Neural progenitor cell (in vitro differentiated cells): ENCODE measurements around the gene TC2N. TPM values are rescaled to one million over a fixed set of nuclear protein-coding genes. Genes with fewer than 3 reads are reported as not detected.
"Not testable (repeated sequence)": the region's sequence is repeated elsewhere in the genome, so short reads cannot be mapped to it uniquely, and the experiment has no call there.

Experiments
- DNase-seq: peaks from one replicate; pipeline ENCODE4 v3.0.0-alpha.2; 2016; ENCODE audit warnings: low spot score
- H2AFZ ChIP-seq: fragments of 200-600 bp; sonication (generic); replicated peaks from 2 replicates; pipeline ENCODE4 v1.6.1; 2016; ENCODE audit warnings: antibody characterized with exemption
- H3F3A ChIP-seq: fragments of 200-600 bp; sonication (generic); 2 replicates; pipeline ENCODE4 v1.6.1; 2016; ENCODE audit warnings: antibody characterized with exemption, low read depth
- H3K27ac ChIP-seq: fragments of 200-600 bp; sonication (generic); 2 replicates; pipeline ENCODE4 v1.5.1; 2016; ENCODE audit warnings: mild to moderate bottlenecking
- H3K27me3 ChIP-seq: fragments of 200-600 bp; sonication (generic); 2 replicates; pipeline ENCODE4 v1.6.1; 2016; ENCODE audit warnings: mild to moderate bottlenecking, moderate library complexity
- H3K36me3 ChIP-seq: fragments of 200-600 bp; sonication (generic); 2 replicates; pipeline ENCODE4 v1.5.1; 2016
- H3K4me1 ChIP-seq: fragments of 200-600 bp; sonication (generic); 2 replicates; pipeline ENCODE4 v1.6.1; 2016; ENCODE audit warnings: mixed run types
- H3K4me2 ChIP-seq: fragments of 200-600 bp; sonication (generic); 2 replicates; pipeline ENCODE4 v1.6.1; 2016
- H3K4me3 ChIP-seq: fragments of 200-600 bp; sonication (generic); 2 replicates; pipeline ENCODE4 v1.5.1; 2016
- H3K79me2 ChIP-seq: fragments of 200-600 bp; sonication (generic); 2 replicates; pipeline ENCODE4 v1.6.1; 2016; ENCODE audit warnings: low read depth
- H3K9ac ChIP-seq: fragments of 200-600 bp; sonication (generic); 2 replicates; pipeline ENCODE4 v1.6.1; 2016
- H3K9me3 ChIP-seq: fragments of 200-600 bp; sonication (generic); 2 replicates; pipeline ENCODE4 v1.5.1; 2016; ENCODE audit warnings: low read depth
- H4K20me1 ChIP-seq: fragments of 200-600 bp; sonication (generic); 2 replicates; pipeline ENCODE4 v1.6.1; 2016; ENCODE audit warnings: low read depth
- H3K27ac Mint-ChIP-seq: 3 replicates; pipeline ENCODE4 v1.8.0; 2021; ENCODE audit warnings: mixed read lengths
- H3K27me3 Mint-ChIP-seq: 2 replicates; pipeline ENCODE4 v1.8.0; 2022; ENCODE audit warnings: low read depth, mild to moderate bottlenecking, inconsistent platforms, moderate library complexity, mixed read lengths; ENCODE audit not compliant: insufficient read depth
- H3K36me3 Mint-ChIP-seq: 3 replicates; pipeline ENCODE4 v1.8.0; 2021; ENCODE audit warnings: mixed read lengths
- H3K4me1 Mint-ChIP-seq: 3 replicates; pipeline ENCODE4 v1.8.0; 2021; ENCODE audit warnings: mixed read lengths
- H3K4me3 Mint-ChIP-seq: 3 replicates; pipeline ENCODE4 v1.8.0; 2021; ENCODE audit warnings: mild to moderate bottlenecking, moderate library complexity, mixed read lengths
- H3K9me3 Mint-ChIP-seq: 3 replicates; pipeline ENCODE4 v1.8.0; 2020; ENCODE audit warnings: mixed read lengths
- EZH2 ChIP-seq: fragments of 200-600 bp; sonication (generic); IDR thresholded peaks from 2 replicates; pipeline ENCODE4 v1.6.1; 2017; ENCODE audit warnings: antibody characterized with exemption, mild to moderate bottlenecking, moderate library complexity
- EZH2phosphoT487 ChIP-seq: fragments of 200-600 bp; sonication (generic); IDR thresholded peaks from 2 replicates; pipeline ENCODE4 v1.6.1; 2017; ENCODE audit warnings: antibody characterized with exemption
- total RNA-seq: library from RNA; depleted of rRNA; stranded (reverse); fragments of >200 nt; gene quantifications from 2 replicates; pipeline ENCODE4 v1.2.3, GENCODE V29; 2015; ENCODE audit warnings: low replicate concordance
- TF ChIP-seq, protein P1 (sequence below): fragments of 200-600 bp; sonication (generic); IDR thresholded peaks from 2 replicates; pipeline ENCODE4 v1.5.1; 2017; ENCODE audit warnings: antibody characterized with exemption, mild to moderate bottlenecking

The TC2N gene
- total RNA-seq, 1 donor from 2014 or later: 5.8 TPM

- no peak for TF ChIP-seq EZH2
- TF ChIP-seq, protein P1, sequence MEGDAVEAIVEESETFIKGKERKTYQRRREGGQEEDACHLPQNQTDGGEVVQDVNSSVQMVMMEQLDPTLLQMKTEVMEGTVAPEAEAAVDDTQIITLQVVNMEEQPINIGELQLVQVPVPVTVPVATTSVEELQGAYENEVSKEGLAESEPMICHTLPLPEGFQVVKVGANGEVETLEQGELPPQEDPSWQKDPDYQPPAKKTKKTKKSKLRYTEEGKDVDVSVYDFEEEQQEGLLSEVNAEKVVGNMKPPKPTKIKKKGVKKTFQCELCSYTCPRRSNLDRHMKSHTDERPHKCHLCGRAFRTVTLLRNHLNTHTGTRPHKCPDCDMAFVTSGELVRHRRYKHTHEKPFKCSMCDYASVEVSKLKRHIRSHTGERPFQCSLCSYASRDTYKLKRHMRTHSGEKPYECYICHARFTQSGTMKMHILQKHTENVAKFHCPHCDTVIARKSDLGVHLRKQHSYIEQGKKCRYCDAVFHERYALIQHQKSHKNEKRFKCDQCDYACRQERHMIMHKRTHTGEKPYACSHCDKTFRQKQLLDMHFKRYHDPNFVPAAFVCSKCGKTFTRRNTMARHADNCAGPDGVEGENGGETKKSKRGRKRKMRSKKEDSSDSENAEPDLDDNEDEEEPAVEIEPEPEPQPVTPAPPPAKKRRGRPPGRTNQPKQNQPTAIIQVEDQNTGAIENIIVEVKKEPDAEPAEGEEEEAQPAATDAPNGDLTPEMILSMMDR: no peak
- no peak for TF ChIP-seq EZH2phosphoT487
- Histone ChIP-seq H3K9me3 (no peaks in the 10 kb centered on the region), H3K79me2 (no peaks in the 10 kb centered on the region), H3K9ac (no peak overlapping the region), H4K20me1 (no peaks in the 10 kb centered on the region), H3K27me3 (no peaks in the 10 kb centered on the region), H3K27ac (no peak overlapping the region), H3F3A (no peaks in the 10 kb centered on the region), H3K4me2 (no peak overlapping the region), H3K36me3 (no peaks in the 10 kb centered on the region), H2AFZ (no peak overlapping the region), H3K4me1 (no peaks in the 10 kb centered on the region), H3K4me3 (no peak overlapping the region)
- H3K27me3 Mint-ChIP-seq: peaks cover 7% of the 10 kb centered on the region
- H3K4me1 Mint-ChIP-seq: no peaks in the 10 kb centered on the region
- no peak for DNase-seq
- no peaks in the 10 kb centered on the region for H3K9me3 Mint-ChIP-seq
- H3K4me3 Mint-ChIP-seq: no peak overlapping the region
- no peak overlapping the region for H3K27ac Mint-ChIP-seq
- no peaks in the 10 kb centered on the region for H3K36me3 Mint-ChIP-seq
These were observed 6.4 kb upstream of the TC2N start for GRCh38 chr14:91873471-91874415.

DNA sequence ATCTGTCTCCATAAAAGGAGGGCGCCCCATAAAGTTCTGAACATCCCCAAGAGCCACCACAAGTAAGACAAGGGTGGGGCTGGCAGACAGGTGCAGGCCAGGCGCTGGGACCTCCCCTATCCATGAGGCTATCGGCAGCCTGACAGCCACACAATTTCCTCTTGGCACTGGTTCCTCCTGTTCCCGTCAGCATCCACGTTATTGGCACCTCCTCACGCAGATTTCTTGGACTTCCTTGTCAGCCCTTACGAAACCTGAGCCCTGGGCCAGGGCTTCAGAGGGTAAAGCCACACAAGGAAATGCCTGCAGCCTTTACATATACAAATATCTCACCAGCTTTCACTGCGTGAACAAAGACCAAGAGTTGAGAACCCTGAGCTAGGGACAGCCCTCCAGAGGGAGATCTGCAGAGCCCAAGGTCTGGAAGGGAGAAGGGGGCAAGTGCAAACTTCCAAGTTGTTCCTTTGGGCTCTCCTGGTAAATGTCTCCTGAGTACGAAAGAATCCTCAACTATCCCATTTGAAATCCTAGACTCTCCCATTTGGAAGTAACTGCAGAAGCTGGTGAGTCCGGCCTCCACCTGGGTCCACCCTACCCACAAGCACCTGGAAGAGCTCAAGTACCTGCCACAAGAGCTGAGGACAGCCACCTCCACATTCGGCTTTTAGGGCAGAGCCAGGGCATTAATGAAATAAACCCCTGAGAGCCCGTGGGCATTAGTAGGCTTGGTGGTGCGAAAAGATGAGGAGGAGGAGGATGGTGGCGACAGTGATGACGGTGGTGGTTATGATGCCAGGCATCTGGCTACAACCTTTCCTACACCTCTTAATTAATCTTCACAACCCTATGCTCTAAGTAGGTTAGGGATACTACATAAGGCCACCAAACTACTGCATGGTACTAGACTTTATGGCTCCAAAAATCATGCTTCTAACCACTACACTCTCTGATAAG lies 5.5 kb upstream of the TC2N start:
- Mint-ChIP-seq H3K4me3 (no peak overlapping the region), H3K9me3 (peaks cover 2% of the 10 kb centered on the region), H3K27ac (no peak overlapping the region), H3K4me1 (no peaks in the 10 kb centered on the region), H3K36me3 (no peaks in the 10 kb centered on the region), H3K27me3 (peaks cover 5% of the 10 kb centered on the region)
- Histone ChIP-seq H3K27me3 (no peaks in the 10 kb centered on the region), H3K4me2 (no peak overlapping the region), H3F3A (no peaks in the 10 kb centered on the region), H3K9ac (no peak overlapping the region), H3K9me3 (no peaks in the 10 kb centered on the region), H3K4me3 (no peak overlapping the region), H4K20me1 (no peaks in the 10 kb centered on the region), H3K36me3 (no peaks in the 10 kb centered on the region), H2AFZ (no peak overlapping the region), H3K4me1 (no peaks in the 10 kb centered on the region), H3K27ac (no peak overlapping the region), H3K79me2 (no peaks in the 10 kb centered on the region)
- DNase-seq: no peak
- no peak for TF ChIP-seq EZH2phosphoT487
- TF ChIP-seq, protein P1: no peak
- TF ChIP-seq EZH2: no peak

GRCh38 chr14:91872011-91872501 lies 4.7 kb upstream of the TC2N start:
- Histone ChIP-seq H3K4me1 (no peaks in the 10 kb centered on the region), H3K27me3 (no peaks in the 10 kb centered on the region), H3K4me2 (no peak overlapping the region), H3K27ac (no peak overlapping the region), H3K36me3 (no peaks in the 10 kb centered on the region), H3K9ac (no peak overlapping the region), H4K20me1 (no peaks in the 10 kb centered on the region), H3K4me3 (no peak overlapping the region), H2AFZ (no peak overlapping the region), H3F3A (no peaks in the 10 kb centered on the region), H3K9me3 (no peaks in the 10 kb centered on the region), H3K79me2 (no peaks in the 10 kb centered on the region)
- Mint-ChIP-seq H3K36me3 (no peaks in the 10 kb centered on the region), H3K27ac (no peak overlapping the region), H3K27me3 (peaks cover 10% of the 10 kb centered on the region), H3K4me1 (no peaks in the 10 kb centered on the region), H3K4me3 (no peak overlapping the region), H3K9me3 (peaks cover 6% of the 10 kb centered on the region)
- DNase-seq: no peak
- TF ChIP-seq, protein P1: no peak
- TF ChIP-seq EZH2phosphoT487: no peak
- TF ChIP-seq EZH2: no peak

DNA sequence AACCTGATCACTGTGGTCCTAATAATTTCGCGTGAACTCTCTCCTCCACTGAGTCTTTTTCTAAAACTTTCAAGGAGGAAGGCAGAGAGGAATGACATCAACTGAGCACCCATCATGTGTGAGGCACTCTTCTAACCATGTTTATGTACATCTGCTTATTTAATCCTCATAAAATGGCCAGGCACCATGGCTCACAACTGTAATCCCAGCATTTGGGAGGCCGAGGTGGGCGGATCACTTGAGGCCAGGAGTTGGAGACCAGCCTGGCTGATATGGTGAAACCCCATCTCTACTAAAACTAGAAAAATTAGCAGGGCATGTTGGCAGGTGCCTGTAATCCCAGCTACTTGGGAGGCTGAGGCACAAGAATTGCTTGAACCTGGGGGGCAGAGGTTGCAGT lies 4.1 kb upstream of the TC2N start:
- not testable (repeated sequence) for H3K27ac ChIP-seq, H3K36me3 ChIP-seq, H3K79me2 ChIP-seq, H3K4me2 ChIP-seq, H3K4me3 Mint-ChIP-seq, H3K27ac Mint-ChIP-seq, H3K4me3 ChIP-seq, H3K27me3 ChIP-seq, H3K4me1 Mint-ChIP-seq, H3K9ac ChIP-seq, H3F3A ChIP-seq, H3K9me3 Mint-ChIP-seq, H3K4me1 ChIP-seq, H3K36me3 Mint-ChIP-seq, H3K9me3 ChIP-seq, H2AFZ ChIP-seq, H4K20me1 ChIP-seq, DNase-seq
- H3K27me3 Mint-ChIP-seq: peaks cover 10% of the 10 kb centered on the region
